ENCODE measurements around the gene SLC35B1.

The SLC35B1 gene

DNA sequence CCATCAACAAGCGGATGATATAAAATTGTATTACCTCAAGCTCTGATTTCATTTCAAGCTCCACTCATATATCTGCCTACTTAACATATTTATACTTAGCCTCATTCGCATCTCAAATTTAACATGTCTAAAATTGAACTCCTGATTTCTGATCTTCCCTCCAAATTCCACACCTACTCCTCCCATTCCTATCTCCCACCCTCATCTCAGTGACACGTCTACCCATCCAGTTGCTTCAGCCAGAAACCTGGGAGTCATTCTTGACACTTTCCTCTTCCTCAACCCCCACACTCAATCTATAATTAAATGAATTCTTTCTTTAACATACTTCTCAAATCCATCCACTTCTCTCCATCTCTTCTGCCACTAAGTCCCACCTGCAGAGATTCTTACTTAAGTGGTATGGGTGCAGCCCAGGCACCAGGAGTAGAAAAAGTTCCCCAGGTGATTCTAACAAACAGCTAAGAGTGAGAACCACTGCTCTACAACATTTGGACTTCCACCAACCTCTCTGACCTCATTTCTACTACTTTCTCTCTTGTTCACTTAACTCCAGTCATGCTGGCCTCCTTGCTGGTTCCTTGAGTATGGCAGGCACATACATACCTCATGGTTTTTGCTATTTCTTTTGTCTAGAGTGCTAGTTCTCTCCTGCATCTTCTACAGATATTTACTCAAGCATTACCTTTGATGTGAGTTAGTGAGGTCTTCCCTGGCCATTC lies 47.9 kb downstream of the SLC35B1 start:
- DNase-seq (ENCODE audit: low read depth in 1 of 2, low spot score in 1 of 2) = no peak
- Histone ChIP-seq H3K27me3 (ENCODE audit: insufficient read depth, poor library complexity, severe bottlenecking) (no peaks in the 10 kb centered on the region), H3K27ac (replicated peaks) (no peak overlapping the region), H3K4me3 (replicated peaks; ENCODE audit: insufficient read depth, low read length) (no peak overlapping the region)
- no peak for TF ChIP-seq GABPA (IDR thresholded peaks at IDR 0.05; ENCODE audit: low read depth)
- TF ChIP-seq SPI1 (IDR thresholded peaks at IDR 0.05; ENCODE audit: borderline replicate concordance, low read depth) = no peak
- TF ChIP-seq REST (IDR thresholded peaks at IDR 0.05; ENCODE audit: insufficient replicate concordance, low read depth) = no peak
- TF ChIP-seq CTCF (IDR thresholded peaks at IDR 0.05; ENCODE audit: insufficient read depth, low read length) = no peak
- TF ChIP-seq POLR2AphosphoS5 (IDR thresholded peaks at IDR 0.05; ENCODE audit: low read depth) = no peak

GRCh38 chr17:49656247-49656646 lies 51.5 kb downstream of the SLC35B1 start:
- DNase-seq (ENCODE audit: low read depth in 1 of 2, low spot score in 1 of 2) = no peak
- TF ChIP-seq REST (IDR thresholded peaks at IDR 0.05; ENCODE audit: insufficient replicate concordance, low read depth) (no peak), POLR2AphosphoS5 (IDR thresholded peaks at IDR 0.05; ENCODE audit: low read depth) (no peak), GABPA (IDR thresholded peaks at IDR 0.05; ENCODE audit: low read depth) (no peak), CTCF (IDR thresholded peaks at IDR 0.05; ENCODE audit: insufficient read depth, low read length) (no peak), SPI1 (IDR thresholded peaks at IDR 0.05; ENCODE audit: borderline replicate concordance, low read depth) (no peak)
- Histone ChIP-seq H3K27me3 (ENCODE audit: insufficient read depth, poor library complexity, severe bottlenecking) (no peaks in the 10 kb centered on the region), H3K4me3 (replicated peaks; ENCODE audit: insufficient read depth, low read length) (no peak overlapping the region), H3K27ac (replicated peaks) (no peak overlapping the region)

Measured in HL-60 (cell line).